HepG2 (cell line): Measurements from ENCODE around the gene ISG20. TPM values are rescaled to one million over a fixed set of nuclear protein-coding genes. Genes with fewer than 3 reads are reported as not detected.

ENCODE experiments used
- BORCS8-MEF2B ChIP-seq: sonication (generic); formaldehyde crosslinking; IDR thresholded peaks from 2 replicates; pipeline ENCODE4 v1.8.0; 2022; ENCODE audit warnings: mild to moderate bottlenecking, missing genetic modification reagents
- HDAC2 ChIP-seq: sonication (generic); formaldehyde crosslinking; IDR thresholded peaks from 2 replicates; pipeline ENCODE4 v1.4.0; 2020; ENCODE audit warnings: missing genetic modification reagents
- HOXA3 ChIP-seq: sonication (generic); formaldehyde crosslinking; IDR thresholded peaks from 2 replicates; pipeline ENCODE4 v1.5.0; 2020; ENCODE audit warnings: missing genetic modification reagents
- MED1 ChIP-seq: sonication (generic); formaldehyde crosslinking; IDR thresholded peaks from 2 replicates; pipeline ENCODE4 v1.4.0; 2020; ENCODE audit warnings: missing genetic modification reagents
- MYC ChIP-seq: sonication (generic); formaldehyde crosslinking; IDR thresholded peaks from 2 replicates; pipeline ENCODE4 v1.9.0; 2021; ENCODE audit warnings: missing genetic modification reagents, borderline replicate concordance
- ONECUT2 ChIP-seq: sonication (generic); formaldehyde crosslinking; IDR thresholded peaks from 2 replicates; pipeline ENCODE4 v1.4.0; 2020; ENCODE audit warnings: missing genetic modification reagents
- PHB2 ChIP-seq: fragments of 450-650 bp; IDR thresholded peaks from 2 replicates; pipeline ENCODE4 v1.6.1; 2018; ENCODE audit not compliant: partially characterized antibody
- RXRB ChIP-seq: IDR thresholded peaks from 2 replicates; pipeline ENCODE4 v1.6.1; 2016; ENCODE audit warnings: borderline replicate concordance, missing genetic modification reagents, missing compliant biosample characterization
- SIN3A ChIP-seq: IDR thresholded peaks from 2 replicates; pipeline ENCODE4 v1.6.1; 2011; ENCODE audit warnings: low read depth, mild to moderate bottlenecking, control low read depth, low read length, borderline replicate concordance
- SMAD1 ChIP-seq: sonication (generic); formaldehyde crosslinking; IDR thresholded peaks from 2 replicates; pipeline ENCODE4 v1.4.0; 2020; ENCODE audit warnings: missing genetic modification reagents, low read depth, mild to moderate bottlenecking, borderline replicate concordance
- SNRNP70 ChIP-seq: fragments of 200-400 bp; formaldehyde crosslinking; IDR thresholded peaks from 2 replicates; pipeline ENCODE4 v1.6.1; 2017; ENCODE audit warnings: mild to moderate bottlenecking, low read depth, low read length, moderate library complexity
- TGIF2 ChIP-seq: IDR thresholded peaks from 2 replicates; pipeline ENCODE4 v1.6.1; 2016; ENCODE audit warnings: control low read depth, missing compliant biosample characterization
- ZBTB21 ChIP-seq: sonication (generic); formaldehyde crosslinking; IDR thresholded peaks from 2 replicates; pipeline ENCODE4 v1.4.0; 2020; ENCODE audit warnings: missing genetic modification reagents
- ZFP37 ChIP-seq: sonication (generic); formaldehyde crosslinking; IDR thresholded peaks from 2 replicates; pipeline ENCODE4 v1.4.0; 2020; ENCODE audit warnings: missing genetic modification reagents, borderline replicate concordance
- ZMYM3 ChIP-seq: sonication (generic); formaldehyde crosslinking; IDR thresholded peaks from 2 replicates; pipeline ENCODE4 v1.5.1; 2020; ENCODE audit warnings: mild to moderate bottlenecking, missing genetic modification reagents
- ZNF33B ChIP-seq: sonication (generic); formaldehyde crosslinking; IDR thresholded peaks from 2 replicates; pipeline ENCODE4 v1.5.1; 2020; ENCODE audit warnings: mild to moderate bottlenecking, missing genetic modification reagents
- ZNF574 ChIP-seq: sonication (generic); formaldehyde crosslinking; IDR thresholded peaks from 2 replicates; pipeline ENCODE4 v1.4.0; 2020; ENCODE audit warnings: missing genetic modification reagents
- ZNF597 ChIP-seq: sonication (generic); formaldehyde crosslinking; IDR thresholded peaks from 2 replicates; pipeline ENCODE4 v1.5.0; 2020; ENCODE audit warnings: missing genetic modification reagents
- ZNF616 ChIP-seq: sonication (generic); formaldehyde crosslinking; IDR thresholded peaks from 2 replicates; pipeline ENCODE4 v1.5.0; 2020; ENCODE audit warnings: low read depth, mild to moderate bottlenecking, missing genetic modification reagents
- ZNF709 ChIP-seq: sonication (generic); formaldehyde crosslinking; IDR thresholded peaks from 2 replicates; pipeline ENCODE4 v1.5.0; 2020; ENCODE audit warnings: mild to moderate bottlenecking, missing genetic modification reagents
- ZNF749 ChIP-seq: sonication (generic); formaldehyde crosslinking; IDR thresholded peaks from 2 replicates; pipeline ENCODE4 v1.8.0; 2022; ENCODE audit warnings: mild to moderate bottlenecking, missing genetic modification reagents, moderate library complexity, borderline replicate concordance
- ZNF761 ChIP-seq: sonication (generic); formaldehyde crosslinking; conservative IDR thresholded peaks from 2 replicates; pipeline ENCODE4 v1.4.0; 2020; ENCODE audit warnings: mild to moderate bottlenecking, missing genetic modification reagents
- ZNF878 ChIP-seq: sonication (generic); formaldehyde crosslinking; IDR thresholded peaks from 2 replicates; pipeline ENCODE4 v1.8.1; 2023; ENCODE audit warnings: mild to moderate bottlenecking, missing genetic modification reagents, moderate library complexity
- polyA plus RNA-seq, 8 experiments: library from polyadenylated mRNA; depleted of rRNA in 3 of 8; stranded (reverse) in 7 of 8; unstranded in 1 of 8; fragments of >200 nt; fragmentation: Illumina TruSeq in 4 of 8; extraction: Trizol in 4 of 8; gene quantifications; 2 replicates each; pipeline versions ENCODE4 v1.2.1 to v1.2.3, GENCODE V29; 2011 to 2016; ENCODE audit warnings: low read depth in 4 of 8, missing spikeins in 1 of 8, mixed read lengths in 1 of 8; ENCODE audit not compliant: insufficient read depth in 1 of 8
- total RNA-seq, 5 experiments: library from RNA; depleted of rRNA; stranded (reverse); fragments of >200 nt; fragmentation: Illumina TruSeq; extraction: Trizol; gene quantifications; 2 replicates each; pipeline ENCODE4 v1.2.3, GENCODE V29; 2016; ENCODE audit warnings: low read depth in 1 of 5
- TF ChIP-seq, protein P1 (sequence below): sonication (generic); formaldehyde crosslinking; conservative IDR thresholded peaks from 2 replicates; pipeline ENCODE4 v1.4.0; 2020; ENCODE audit warnings: mild to moderate bottlenecking, missing genetic modification reagents, moderate library complexity

Gene ISG20
- total and polyA plus RNA-seq, 2 of the 13 experiments (the other 11 are each of a cell fraction or from before 2014, with no cell fraction given): 6.3 to 31.5 TPM

GRCh38 chr15:88620995-88621772 lies 17.6 kb upstream of the ISG20 start, which contains the start of gene AEN (continued):
- TF ChIP-seq ZNF597 (CRISPR knock-in tag) (no peak), ZNF709 (CRISPR knock-in tag) (no peak), ZNF878 (CRISPR knock-in tag) (peak; percentile 84; the same call in 1 of the 2 replicates), PHB2 (no peak), RXRB (peak; percentile 39; the same call in 1 of the 2 replicates), ONECUT2 (CRISPR knock-in tag) (no peak), ZFP37 (CRISPR knock-in tag) (no peak), ZMYM3 (no peak), ZNF574 (peak; percentile 60), ZNF749 (peak; percentile 59; the same call in 1 of the 2 replicates), SMAD1 (CRISPR knock-in tag) (0 out of 2 replicates have a peak, but pooled peaks have one; percentile 61), ZBTB21 (CRISPR knock-in tag) (no peak), HDAC2 (CRISPR knock-in tag) (peak; percentile 59; the same call in 1 of the 2 replicates), ZNF33B (CRISPR knock-in tag) (no peak), TGIF2 (CRISPR knock-in tag) (peak; percentile 21; the same call in 1 of the 2 replicates), SIN3A (peak; percentile 96; the same call in 1 of the 2 replicates), MED1 (CRISPR knock-in tag) (peak; percentile 78), ZNF616 (CRISPR knock-in tag) (no peak), ZNF761 (CRISPR knock-in tag) (no peak), BORCS8-MEF2B (peak; percentile 62; the same call in 1 of the 2 replicates), SNRNP70 (no peak), HOXA3 (CRISPR knock-in tag) (peak; percentile 69), MYC (CRISPR knock-in tag) (peak; percentile 100)
- TF ChIP-seq, protein P1, sequence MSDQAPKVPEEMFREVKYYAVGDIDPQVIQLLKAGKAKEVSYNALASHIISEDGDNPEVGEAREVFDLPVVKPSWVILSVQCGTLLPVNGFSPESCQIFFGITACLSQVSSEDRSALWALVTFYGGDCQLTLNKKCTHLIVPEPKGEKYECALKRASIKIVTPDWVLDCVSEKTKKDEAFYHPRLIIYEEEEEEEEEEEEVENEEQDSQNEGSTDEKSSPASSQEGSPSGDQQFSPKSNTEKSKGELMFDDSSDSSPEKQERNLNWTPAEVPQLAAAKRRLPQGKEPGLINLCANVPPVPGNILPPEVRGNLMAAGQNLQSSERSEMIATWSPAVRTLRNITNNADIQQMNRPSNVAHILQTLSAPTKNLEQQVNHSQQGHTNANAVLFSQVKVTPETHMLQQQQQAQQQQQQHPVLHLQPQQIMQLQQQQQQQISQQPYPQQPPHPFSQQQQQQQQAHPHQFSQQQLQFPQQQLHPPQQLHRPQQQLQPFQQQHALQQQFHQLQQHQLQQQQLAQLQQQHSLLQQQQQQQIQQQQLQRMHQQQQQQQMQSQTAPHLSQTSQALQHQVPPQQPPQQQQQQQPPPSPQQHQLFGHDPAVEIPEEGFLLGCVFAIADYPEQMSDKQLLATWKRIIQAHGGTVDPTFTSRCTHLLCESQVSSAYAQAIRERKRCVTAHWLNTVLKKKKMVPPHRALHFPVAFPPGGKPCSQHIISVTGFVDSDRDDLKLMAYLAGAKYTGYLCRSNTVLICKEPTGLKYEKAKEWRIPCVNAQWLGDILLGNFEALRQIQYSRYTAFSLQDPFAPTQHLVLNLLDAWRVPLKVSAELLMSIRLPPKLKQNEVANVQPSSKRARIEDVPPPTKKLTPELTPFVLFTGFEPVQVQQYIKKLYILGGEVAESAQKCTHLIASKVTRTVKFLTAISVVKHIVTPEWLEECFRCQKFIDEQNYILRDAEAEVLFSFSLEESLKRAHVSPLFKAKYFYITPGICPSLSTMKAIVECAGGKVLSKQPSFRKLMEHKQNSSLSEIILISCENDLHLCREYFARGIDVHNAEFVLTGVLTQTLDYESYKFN: 0 out of 2 replicates have a peak, but pooled peaks have one; percentile 14
